HepG2 (cell line): ENCODE data around the gene FUT6. TPM values are rescaled to one million over a fixed set of nuclear protein-coding genes. Genes with fewer than 3 reads are reported as not detected.

Experiments
- ARNTL ChIP-seq: sonication (generic); formaldehyde crosslinking; IDR thresholded peaks from 2 replicates; pipeline ENCODE4 v1.4.0; 2020; ENCODE audit warnings: mild to moderate bottlenecking, missing genetic modification reagents
- ATF7-NPFF ChIP-seq: sonication (generic); formaldehyde crosslinking; IDR thresholded peaks from 2 replicates; pipeline ENCODE4 v1.8.1; 2023; ENCODE audit warnings: mild to moderate bottlenecking, low read depth, missing genetic modification reagents, moderate library complexity
- DZIP1 ChIP-seq: sonication (generic); formaldehyde crosslinking; IDR thresholded peaks from 2 replicates; pipeline ENCODE4 v1.5.0; 2020; ENCODE audit warnings: mild to moderate bottlenecking, missing genetic modification reagents
- ELF1 ChIP-seq: sonication (generic); formaldehyde crosslinking; IDR thresholded peaks from 2 replicates; pipeline ENCODE4 v1.4.0; 2020; ENCODE audit warnings: missing genetic modification reagents
- HHEX ChIP-seq: IDR thresholded peaks from 2 replicates; pipeline ENCODE4 v1.6.1; 2016; ENCODE audit warnings: control low read depth
- HOXA5 ChIP-seq: sonication (generic); formaldehyde crosslinking; IDR thresholded peaks from 2 replicates; pipeline ENCODE4 v1.4.0; 2020; ENCODE audit warnings: missing genetic modification reagents
- MATR3 ChIP-seq: sonication (generic); formaldehyde crosslinking; IDR thresholded peaks from 2 replicates; pipeline ENCODE4 v1.4.0; 2020; ENCODE audit warnings: missing genetic modification reagents
- NPAS2 ChIP-seq: sonication (generic); formaldehyde crosslinking; IDR thresholded peaks from 2 replicates; pipeline ENCODE4 v1.8.0; 2022; ENCODE audit warnings: mild to moderate bottlenecking, missing genetic modification reagents, borderline replicate concordance
- RARA ChIP-seq: IDR thresholded peaks from 2 replicates; pipeline ENCODE4 v1.6.1; 2016; ENCODE audit warnings: missing genetic modification reagents, missing compliant biosample characterization
- RFX1 ChIP-seq: fragments of 450-650 bp; IDR thresholded peaks from 2 replicates; pipeline ENCODE4 v1.6.1; 2017
- TRIM24 ChIP-seq: sonication (generic); formaldehyde crosslinking; IDR thresholded peaks from 2 replicates; pipeline ENCODE4 v1.8.0; 2022; ENCODE audit warnings: mild to moderate bottlenecking, missing genetic modification reagents
- XBP1 ChIP-seq: sonication (generic); formaldehyde crosslinking; IDR thresholded peaks from 2 replicates; pipeline ENCODE4 v1.5.0; 2020; ENCODE audit warnings: missing genetic modification reagents
- ZBTB8A ChIP-seq: sonication (generic); formaldehyde crosslinking; IDR thresholded peaks from 2 replicates; pipeline ENCODE4 v1.4.0; 2020; ENCODE audit warnings: mild to moderate bottlenecking, low read depth, missing genetic modification reagents, borderline replicate concordance
- ZIK1 ChIP-seq: sonication (generic); formaldehyde crosslinking; IDR thresholded peaks from 2 replicates; pipeline ENCODE4 v1.5.0; 2020; ENCODE audit warnings: mild to moderate bottlenecking, low read depth, missing genetic modification reagents, borderline replicate concordance
- ZNF253 ChIP-seq: sonication (generic); formaldehyde crosslinking; IDR thresholded peaks from 2 replicates; pipeline ENCODE4 v1.8.0; 2022; ENCODE audit warnings: mild to moderate bottlenecking, missing genetic modification reagents, borderline replicate concordance
- ZNF329 ChIP-seq: sonication (generic); formaldehyde crosslinking; IDR thresholded peaks from 2 replicates; pipeline ENCODE4 v1.9.0; 2021; ENCODE audit warnings: low read depth, mild to moderate bottlenecking, missing genetic modification reagents
- ZNF343 ChIP-seq: sonication (generic); formaldehyde crosslinking; IDR thresholded peaks from 2 replicates; pipeline ENCODE4 v1.4.0; 2020; ENCODE audit warnings: mild to moderate bottlenecking, missing genetic modification reagents
- ZNF530 ChIP-seq: sonication (generic); formaldehyde crosslinking; IDR thresholded peaks from 2 replicates; pipeline ENCODE4 v1.5.0; 2020; ENCODE audit warnings: low read depth, mild to moderate bottlenecking, missing genetic modification reagents
- ZNF672 ChIP-seq: sonication (generic); formaldehyde crosslinking; IDR thresholded peaks from 2 replicates; pipeline ENCODE4 v1.8.1; 2022; ENCODE audit warnings: missing genetic modification reagents
- ZNF713 ChIP-seq: sonication (generic); formaldehyde crosslinking; IDR thresholded peaks from 2 replicates; pipeline ENCODE4 v1.4.0; 2020; ENCODE audit warnings: mild to moderate bottlenecking, missing genetic modification reagents
- ZNF761 ChIP-seq: sonication (generic); formaldehyde crosslinking; conservative IDR thresholded peaks from 2 replicates; pipeline ENCODE4 v1.4.0; 2020; ENCODE audit warnings: mild to moderate bottlenecking, missing genetic modification reagents
- ZNF83 ChIP-seq: sonication (generic); formaldehyde crosslinking; IDR thresholded peaks from 2 replicates; pipeline ENCODE4 v1.4.0; 2020; ENCODE audit warnings: missing genetic modification reagents, mild to moderate bottlenecking, borderline replicate concordance
- polyA plus RNA-seq, 8 experiments: library from polyadenylated mRNA; depleted of rRNA in 3 of 8; stranded (reverse) in 7 of 8; unstranded in 1 of 8; fragments of >200 nt; fragmentation: Illumina TruSeq in 4 of 8; extraction: Trizol in 4 of 8; gene quantifications; 2 replicates each; pipeline versions ENCODE4 v1.2.1 to v1.2.3, GENCODE V29; 2011 to 2016; ENCODE audit warnings: low read depth in 4 of 8, missing spikeins in 1 of 8, mixed read lengths in 1 of 8; ENCODE audit not compliant: insufficient read depth in 1 of 8
- total RNA-seq, 5 experiments: library from RNA; depleted of rRNA; stranded (reverse); fragments of >200 nt; fragmentation: Illumina TruSeq; extraction: Trizol; gene quantifications; 2 replicates each; pipeline ENCODE4 v1.2.3, GENCODE V29; 2016; ENCODE audit warnings: low read depth in 1 of 5
- TF ChIP-seq, protein P1 (sequence below): sonication (generic); formaldehyde crosslinking; IDR thresholded peaks from 2 replicates; pipeline ENCODE4 v1.4.0; 2020; ENCODE audit warnings: missing genetic modification reagents, borderline replicate concordance

The FUT6 gene
- total and polyA plus RNA-seq, 2 of the 13 experiments (the other 11 are each of a cell fraction or from before 2014, with no cell fraction given) = 8.2 to 27.7 TPM

GRCh38 chr19:5826531-5827341, 12.8 kb downstream of the FUT6 start (continued):
- TF ChIP-seq, protein P1, sequence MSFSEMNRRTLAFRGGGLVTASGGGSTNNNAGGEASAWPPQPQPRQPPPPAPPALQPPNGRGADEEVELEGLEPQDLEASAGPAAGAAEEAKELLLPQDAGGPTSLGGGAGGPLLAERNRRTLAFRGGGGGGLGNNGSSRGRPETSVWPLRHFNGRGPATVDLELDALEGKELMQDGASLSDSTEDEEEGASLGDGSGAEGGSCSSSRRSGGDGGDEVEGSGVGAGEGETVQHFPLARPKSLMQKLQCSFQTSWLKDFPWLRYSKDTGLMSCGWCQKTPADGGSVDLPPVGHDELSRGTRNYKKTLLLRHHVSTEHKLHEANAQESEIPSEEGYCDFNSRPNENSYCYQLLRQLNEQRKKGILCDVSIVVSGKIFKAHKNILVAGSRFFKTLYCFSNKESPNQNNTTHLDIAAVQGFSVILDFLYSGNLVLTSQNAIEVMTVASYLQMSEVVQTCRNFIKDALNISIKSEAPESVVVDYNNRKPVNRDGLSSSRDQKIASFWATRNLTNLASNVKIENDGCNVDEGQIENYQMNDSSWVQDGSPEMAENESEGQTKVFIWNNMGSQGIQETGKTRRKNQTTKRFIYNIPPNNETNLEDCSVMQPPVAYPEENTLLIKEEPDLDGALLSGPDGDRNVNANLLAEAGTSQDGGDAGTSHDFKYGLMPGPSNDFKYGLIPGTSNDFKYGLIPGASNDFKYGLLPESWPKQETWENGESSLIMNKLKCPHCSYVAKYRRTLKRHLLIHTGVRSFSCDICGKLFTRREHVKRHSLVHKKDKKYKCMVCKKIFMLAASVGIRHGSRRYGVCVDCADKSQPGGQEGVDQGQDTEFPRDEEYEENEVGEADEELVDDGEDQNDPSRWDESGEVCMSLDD (CRISPR knock-in tag) = no peak; the same call in none of the 2 replicates
- TF ChIP-seq ZBTB8A (CRISPR knock-in tag) (no peak), ATF7-NPFF (CRISPR knock-in tag) (peak; percentile 40; the same call in 1 of the 2 replicates), RFX1 (no peak), RARA (peak; percentile 71), XBP1 (CRISPR knock-in tag) (no peak), HHEX (CRISPR knock-in tag) (peak; percentile 15; the same call in 1 of the 2 replicates), ARNTL (CRISPR knock-in tag) (peak; percentile 73; the same call in 1 of the 2 replicates), NPAS2 (CRISPR knock-in tag) (no peak), HOXA5 (CRISPR knock-in tag) (peak; percentile 80), ZIK1 (peak; percentile 56; the same call in 1 of the 2 replicates), ZNF530 (no peak), ZNF761 (CRISPR knock-in tag) (peak; percentile 80), ZNF672 (CRISPR knock-in tag) (no peak), ZNF343 (CRISPR knock-in tag) (no peak), ZNF713 (CRISPR knock-in tag) (no peak), TRIM24 (CRISPR knock-in tag) (no peak), ZNF329 (CRISPR knock-in tag) (no peak), ZNF83 (CRISPR knock-in tag) (no peak), ELF1 (peak; percentile 35; the same call in 1 of the 2 replicates), ZNF253 (CRISPR knock-in tag) (no peak), DZIP1 (CRISPR knock-in tag) (no peak), MATR3 (CRISPR knock-in tag) (no peak)
